Liver (tissue), 9 donors: ENCODE results near the gene KRT81. TPM values are rescaled to one million over a fixed set of nuclear protein-coding genes. Genes with fewer than 3 reads are reported as not detected.

Source experiments
- DNase-seq: peaks from one replicate; pipeline ENCODE4 v3.0.0-alpha.2; 2017; ENCODE audit warnings: low spot score
- H3K27ac ChIP-seq, 2 donors: one replicate each; pipeline ENCODE4 v1.7.0; 2013; ENCODE audit warnings: inconsistent platforms in 2 of 2, low read length in 2 of 2, control low read depth in 1 of 2, low read depth in 1 of 2, mild to moderate bottlenecking in 1 of 2
- H3K27me3 ChIP-seq, 4 donors: one replicate each; pipeline versions ENCODE4 v1.6.1 to v1.7.0; 2013; ENCODE audit warnings: low read length in 3 of 4, inconsistent platforms in 1 of 4, mild to moderate bottlenecking in 1 of 4, moderate library complexity in 1 of 4; ENCODE audit not compliant: control insufficient read depth in 4 of 4, insufficient read depth in 4 of 4
- H3K36me3 ChIP-seq, 4 donors: one replicate each; pipeline versions ENCODE4 v1.6.1 to v1.7.0; 2013; ENCODE audit warnings: low read length in 3 of 4, mild to moderate bottlenecking in 3 of 4, low read depth in 1 of 4, moderate library complexity in 1 of 4; ENCODE audit not compliant: control insufficient read depth in 4 of 4, insufficient read depth in 3 of 4
- H3K4me1 ChIP-seq, 4 donors: one replicate each; pipeline versions ENCODE4 v1.6.1 to v1.7.0; 2013; ENCODE audit warnings: low read length in 3 of 4, mild to moderate bottlenecking in 3 of 4, moderate library complexity in 1 of 4; ENCODE audit not compliant: control insufficient read depth in 4 of 4, insufficient read depth in 4 of 4
- H3K4me3 ChIP-seq, 3 donors: one replicate each; pipeline versions ENCODE4 v1.6.1 to v1.7.0; 2013; ENCODE audit warnings: low read length in 3 of 3, control low read depth in 1 of 3, low read depth in 1 of 3, mild to moderate bottlenecking in 1 of 3
- H3K9ac ChIP-seq, 2 donors: one replicate each; pipeline ENCODE4 v1.7.0; 2013; ENCODE audit warnings: low read length in 2 of 2, mild to moderate bottlenecking in 2 of 2, moderate library complexity in 2 of 2, control low read depth in 1 of 2, low read depth in 1 of 2
- H3K9me3 ChIP-seq, 4 donors: one replicate each; pipeline versions ENCODE4 v1.6.1 to v1.7.0; 2013; ENCODE audit warnings: low read length in 3 of 4; ENCODE audit not compliant: control insufficient read depth in 4 of 4
- CTCF ChIP-seq: fragments of 150-350 bp; IDR thresholded peaks from 2 replicates; pipeline ENCODE4 v1.5.1; 2017; ENCODE audit warnings: improper control_type of control experiment, low read depth, low read length; ENCODE audit not compliant: missing input control
- FOXA1 ChIP-seq: IDR thresholded peaks from 2 replicates; pipeline ENCODE4 v1.6.1; 2016; ENCODE audit warnings: antibody characterized with exemption
- FOXA2 ChIP-seq: IDR thresholded peaks from 2 replicates; pipeline ENCODE4 v1.6.1; 2016; ENCODE audit warnings: antibody characterized with exemption
- GABPA ChIP-seq, 2 donors: IDR thresholded peaks in 1 of 2; conservative IDR thresholded peaks in 1 of 2; 2 replicates each; pipeline ENCODE4 v1.6.1; 2016; ENCODE audit warnings: antibody characterized with exemption in 2 of 2, mild to moderate bottlenecking in 1 of 2, moderate library complexity in 1 of 2
- HNF4A ChIP-seq, 2 donors: conservative IDR thresholded peaks; 2 replicates each; pipeline ENCODE4 v1.6.1; 2016; ENCODE audit warnings: antibody characterized with exemption in 2 of 2, mild to moderate bottlenecking in 2 of 2
- JUND ChIP-seq, 2 donors: IDR thresholded peaks; 2 replicates each; pipeline ENCODE4 v1.6.1; 2016; ENCODE audit warnings: antibody characterized with exemption in 2 of 2
- MAX ChIP-seq: IDR thresholded peaks from 2 replicates; pipeline ENCODE4 v1.6.1; 2016; ENCODE audit warnings: antibody characterized with exemption
- NR2F2 ChIP-seq: IDR thresholded peaks from 2 replicates; pipeline ENCODE4 v1.6.1; 2016; ENCODE audit warnings: antibody characterized with exemption
- RAD21 ChIP-seq, 2 donors: IDR thresholded peaks; 2 replicates each; pipeline ENCODE4 v1.6.1; 2016; ENCODE audit warnings: antibody characterized with exemption in 2 of 2, mild to moderate bottlenecking in 2 of 2
- SP1 ChIP-seq: IDR thresholded peaks from 2 replicates; pipeline ENCODE4 v1.6.1; 2018; ENCODE audit warnings: antibody characterized with exemption, mild to moderate bottlenecking
- TAF1 ChIP-seq: conservative IDR thresholded peaks from 2 replicates; pipeline ENCODE4 v1.6.1; 2016; ENCODE audit warnings: antibody characterized with exemption, mild to moderate bottlenecking
- YY1 ChIP-seq: IDR thresholded peaks from 2 replicates; pipeline ENCODE4 v1.6.1; 2016; ENCODE audit warnings: antibody characterized with exemption, mild to moderate bottlenecking
- ZBTB33 ChIP-seq: IDR thresholded peaks from 2 replicates; pipeline ENCODE4 v1.6.1; 2016; ENCODE audit warnings: antibody characterized with exemption
- WGBS: extraction: QIAGEN DNeasy Blood & Tissue Kit; methylation state at CpG from one replicate; pipeline ENCODE4 v1.1.7; 2013; 5-methylcytosine and 5-hydroxymethylcytosine counted together
- polyA plus RNA-seq, 2 donors: library from polyadenylated mRNA; stranded (reverse) in 1 of 2; unstranded in 1 of 2; fragments of 200-250 nt in 1 of 2; fragments of >200 nt in 1 of 2; fragmentation: Nextera tagmentation in 1 of 2; extraction: Ambion mirVana in 1 of 2; gene quantifications; one replicate each; pipeline versions ENCODE4 v1.2.1 to v1.2.3, GENCODE V29; 2013 to 2015
- total RNA-seq, 2 donors: library from RNA; depleted of rRNA; stranded (reverse); fragments of >200 nt; gene quantifications; one replicate each; pipeline ENCODE4 v1.2.3, GENCODE V29; 2014
- TF ChIP-seq, protein P1 (sequence below): IDR thresholded peaks from 2 replicates; pipeline ENCODE4 v1.6.1; 2016; ENCODE audit warnings: antibody characterized with exemption, mild to moderate bottlenecking
- donor health status: healthy.
- donor health status: healthy.
- donor health status: healthy.
- donor health status: healthy.
- donor health status: healthy.

The KRT81 gene
- total and polyA plus RNA-seq, 4 donors = not detected

DNA sequence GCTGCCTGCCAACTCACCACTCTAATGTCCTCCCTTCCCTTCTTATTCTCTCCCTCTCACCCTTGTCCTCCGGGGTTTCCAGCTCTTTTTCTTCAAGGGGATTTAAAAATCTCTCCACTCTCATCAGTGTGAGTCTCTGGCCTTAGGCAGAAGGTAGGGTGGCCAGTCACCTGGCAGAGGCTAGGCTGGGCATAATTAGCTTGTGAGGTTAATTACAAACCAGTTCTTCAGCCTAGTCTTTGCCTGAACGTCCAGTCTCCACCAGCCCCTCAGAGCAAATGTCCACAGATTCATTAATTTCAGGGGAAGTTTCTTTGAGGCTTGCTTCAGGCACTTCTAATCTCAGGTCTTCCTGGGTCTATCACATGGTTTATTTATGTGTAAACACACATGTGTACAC, 51.6 kb downstream of the KRT81 start:
- 60% methylated on average over 2 of the region's 2 CpGs for WGBS

More for the DNA sequence above, 51.6 kb downstream of the KRT81 start:
- Histone ChIP-seq H3K27ac (no peak overlapping the region), H3K9ac (no peak overlapping the region), H3K4me1 (no peaks in the 10 kb centered on the region), H3K4me3 (no peak overlapping the region), H3K27me3 (no peaks in the 10 kb centered on the region), H3K36me3 (no peaks in the 10 kb centered on the region), H3K9me3 (no peaks in the 10 kb centered on the region)
- TF ChIP-seq TAF1 = no peak
- TF ChIP-seq NR2F2 = no peak
- no peak for TF ChIP-seq RAD21 (IDR thresholded peaks at IDR 0.05)
- TF ChIP-seq JUND (IDR thresholded peaks at IDR 0.05) = no peak
- no peak for TF ChIP-seq FOXA2
- no peak for TF ChIP-seq GABPA (IDR thresholded peaks at IDR 0.05 in 1 of 2, conservative IDR thresholded peaks at IDR 0.05 in 1 of 2)
- TF ChIP-seq YY1 = no peak
- no peak for TF ChIP-seq SP1
- TF ChIP-seq ZBTB33 = no peak
- no peak for TF ChIP-seq CTCF
- TF ChIP-seq, protein P1, sequence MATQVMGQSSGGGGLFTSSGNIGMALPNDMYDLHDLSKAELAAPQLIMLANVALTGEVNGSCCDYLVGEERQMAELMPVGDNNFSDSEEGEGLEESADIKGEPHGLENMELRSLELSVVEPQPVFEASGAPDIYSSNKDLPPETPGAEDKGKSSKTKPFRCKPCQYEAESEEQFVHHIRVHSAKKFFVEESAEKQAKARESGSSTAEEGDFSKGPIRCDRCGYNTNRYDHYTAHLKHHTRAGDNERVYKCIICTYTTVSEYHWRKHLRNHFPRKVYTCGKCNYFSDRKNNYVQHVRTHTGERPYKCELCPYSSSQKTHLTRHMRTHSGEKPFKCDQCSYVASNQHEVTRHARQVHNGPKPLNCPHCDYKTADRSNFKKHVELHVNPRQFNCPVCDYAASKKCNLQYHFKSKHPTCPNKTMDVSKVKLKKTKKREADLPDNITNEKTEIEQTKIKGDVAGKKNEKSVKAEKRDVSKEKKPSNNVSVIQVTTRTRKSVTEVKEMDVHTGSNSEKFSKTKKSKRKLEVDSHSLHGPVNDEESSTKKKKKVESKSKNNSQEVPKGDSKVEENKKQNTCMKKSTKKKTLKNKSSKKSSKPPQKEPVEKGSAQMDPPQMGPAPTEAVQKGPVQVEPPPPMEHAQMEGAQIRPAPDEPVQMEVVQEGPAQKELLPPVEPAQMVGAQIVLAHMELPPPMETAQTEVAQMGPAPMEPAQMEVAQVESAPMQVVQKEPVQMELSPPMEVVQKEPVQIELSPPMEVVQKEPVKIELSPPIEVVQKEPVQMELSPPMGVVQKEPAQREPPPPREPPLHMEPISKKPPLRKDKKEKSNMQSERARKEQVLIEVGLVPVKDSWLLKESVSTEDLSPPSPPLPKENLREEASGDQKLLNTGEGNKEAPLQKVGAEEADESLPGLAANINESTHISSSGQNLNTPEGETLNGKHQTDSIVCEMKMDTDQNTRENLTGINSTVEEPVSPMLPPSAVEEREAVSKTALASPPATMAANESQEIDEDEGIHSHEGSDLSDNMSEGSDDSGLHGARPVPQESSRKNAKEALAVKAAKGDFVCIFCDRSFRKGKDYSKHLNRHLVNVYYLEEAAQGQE = no peak
- no peak for TF ChIP-seq HNF4A (conservative IDR thresholded peaks at IDR 0.05)
- TF ChIP-seq FOXA1 = no peak
- no peak for TF ChIP-seq MAX
- DNase-seq = no peak
